ENCODE data around the gene L1CAM. TPM values are rescaled to one million over a fixed set of nuclear protein-coding genes. Genes with fewer than 3 reads are reported as not detected.

The L1CAM gene
- total RNA-seq, 1 experiment from 2014 or later = 313 TPM

DNA sequence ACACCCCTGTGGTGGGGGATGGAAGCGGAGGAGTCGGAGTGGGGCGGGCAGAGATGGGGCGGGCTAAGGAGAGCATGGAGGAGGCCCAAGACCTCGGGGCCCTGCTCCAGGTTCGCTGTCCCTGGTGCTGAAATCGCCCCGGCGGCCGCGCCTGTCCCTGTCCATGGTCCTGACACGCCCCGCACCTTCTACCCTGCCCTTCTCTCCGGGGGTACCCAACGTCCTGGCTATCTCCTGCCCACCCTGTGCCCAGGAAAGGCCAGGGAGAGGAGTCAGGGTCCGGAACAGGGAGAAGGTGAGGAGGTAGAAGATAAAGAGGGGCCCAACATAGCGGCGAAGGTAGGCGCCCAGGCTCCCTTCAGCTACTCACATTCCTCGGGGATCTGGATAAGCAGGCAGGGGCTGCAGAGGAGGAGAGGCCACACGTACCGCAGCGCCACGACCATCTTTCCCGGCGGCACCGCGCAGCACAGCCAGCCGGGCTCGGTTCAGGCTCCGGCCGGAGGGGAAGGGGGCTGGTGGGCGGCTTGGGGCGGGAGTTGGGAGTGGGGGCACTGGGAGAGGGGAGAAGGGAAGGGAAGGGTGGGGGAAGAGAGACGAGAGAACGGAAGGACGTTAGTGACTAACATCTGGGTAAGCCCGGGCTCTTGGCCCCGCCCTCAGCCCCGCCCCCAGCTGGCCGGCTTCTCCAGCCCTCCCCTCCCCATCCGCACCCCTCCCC lies 10.4 kb downstream of the L1CAM start:
- DNase-seq (ENCODE audit: low read depth) = no peak

DNA sequence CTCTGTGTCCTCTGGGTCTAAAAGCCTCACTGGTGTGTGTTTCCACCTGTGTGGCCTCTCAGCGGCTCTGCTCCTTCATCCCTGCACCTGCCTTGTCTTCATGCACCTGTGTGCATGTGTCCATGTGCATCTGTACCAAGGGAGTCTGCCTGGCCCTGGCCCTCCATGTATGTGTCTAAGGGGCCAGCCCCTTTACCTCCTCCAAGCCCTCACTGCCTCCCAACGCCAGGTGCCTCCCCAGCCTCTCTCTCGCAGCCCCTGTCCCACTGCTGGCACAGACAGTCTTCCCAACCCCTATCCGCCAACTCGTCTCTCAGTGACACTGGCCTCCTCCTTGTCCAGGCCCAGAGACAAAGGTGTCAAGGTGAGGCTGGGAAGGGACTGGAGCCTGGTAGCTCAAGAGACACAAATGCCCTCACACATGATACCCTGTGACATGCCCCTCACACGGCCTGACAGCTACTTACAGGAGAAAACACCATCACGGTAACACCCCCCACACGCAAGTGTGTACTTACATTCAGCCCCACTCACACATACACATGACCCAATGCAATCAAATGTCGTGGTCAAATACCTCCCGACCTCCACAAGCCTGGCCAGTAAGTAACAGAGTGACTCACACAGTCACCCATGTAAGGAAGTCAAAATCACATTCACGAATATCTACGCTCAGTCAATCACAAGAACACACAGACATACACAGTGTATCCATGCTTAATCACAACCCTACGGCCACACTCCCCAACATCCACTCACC lies 11.4 kb downstream of the L1CAM start:
- DNase-seq (ENCODE audit: low read depth) = no peak

DNA sequence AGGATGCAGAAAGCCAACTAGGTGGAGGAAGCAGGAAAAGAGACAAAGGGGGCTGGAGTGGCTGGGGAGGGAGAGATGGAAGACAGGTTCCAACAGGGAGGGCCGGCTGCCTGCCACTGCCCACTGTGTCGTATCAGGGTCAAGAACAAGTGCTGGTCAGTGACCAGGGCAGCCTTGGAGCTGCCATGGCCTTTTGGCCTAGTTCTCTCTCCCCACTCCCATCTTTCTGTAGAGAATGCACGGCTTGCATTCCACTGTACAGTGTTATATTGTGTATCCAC lies 11.9 kb downstream of the L1CAM start:
- DNase-seq (ENCODE audit: low read depth) = no peak

DNA sequence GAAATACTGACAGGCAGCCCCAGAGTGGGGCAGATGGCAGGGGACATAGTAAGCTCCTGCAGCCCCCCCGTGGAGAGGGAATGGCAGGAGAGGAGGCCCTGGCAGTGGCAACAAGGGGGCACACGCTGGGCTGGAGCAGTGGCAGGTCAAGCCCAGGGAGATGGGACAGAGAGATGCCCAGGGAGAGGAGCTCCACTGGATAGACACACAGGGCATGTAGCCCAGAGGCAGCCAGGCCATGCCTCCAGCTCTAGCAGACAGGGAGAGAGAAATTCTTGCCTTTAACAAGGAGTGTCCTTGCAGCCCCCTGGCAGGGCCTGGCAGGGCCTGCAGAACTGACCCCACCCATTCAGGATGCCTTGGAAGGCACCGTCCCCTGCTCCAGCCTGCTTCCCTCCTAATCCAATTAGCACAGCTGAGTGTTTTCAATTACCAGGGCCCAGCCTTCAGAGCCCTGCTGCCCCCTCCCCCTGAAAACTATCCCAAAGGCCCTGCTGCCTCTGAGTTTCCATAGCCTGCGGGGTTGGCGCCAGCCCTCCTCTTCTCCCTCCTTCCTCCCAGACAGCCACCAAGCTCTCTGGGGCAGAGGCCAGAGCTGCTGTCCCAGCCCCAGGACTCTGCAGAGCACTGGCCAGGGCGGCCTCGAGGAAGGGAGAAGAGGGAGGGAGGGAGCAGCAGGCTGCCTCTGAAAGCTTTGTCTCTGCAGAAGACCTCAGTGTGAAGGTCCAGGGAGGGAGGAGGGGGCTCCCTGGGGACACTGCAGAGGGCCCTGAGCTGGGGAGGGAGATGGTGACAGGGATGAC lies 12.5 kb downstream of the L1CAM start:
- no peak for DNase-seq (ENCODE audit: low read depth)

DNA sequence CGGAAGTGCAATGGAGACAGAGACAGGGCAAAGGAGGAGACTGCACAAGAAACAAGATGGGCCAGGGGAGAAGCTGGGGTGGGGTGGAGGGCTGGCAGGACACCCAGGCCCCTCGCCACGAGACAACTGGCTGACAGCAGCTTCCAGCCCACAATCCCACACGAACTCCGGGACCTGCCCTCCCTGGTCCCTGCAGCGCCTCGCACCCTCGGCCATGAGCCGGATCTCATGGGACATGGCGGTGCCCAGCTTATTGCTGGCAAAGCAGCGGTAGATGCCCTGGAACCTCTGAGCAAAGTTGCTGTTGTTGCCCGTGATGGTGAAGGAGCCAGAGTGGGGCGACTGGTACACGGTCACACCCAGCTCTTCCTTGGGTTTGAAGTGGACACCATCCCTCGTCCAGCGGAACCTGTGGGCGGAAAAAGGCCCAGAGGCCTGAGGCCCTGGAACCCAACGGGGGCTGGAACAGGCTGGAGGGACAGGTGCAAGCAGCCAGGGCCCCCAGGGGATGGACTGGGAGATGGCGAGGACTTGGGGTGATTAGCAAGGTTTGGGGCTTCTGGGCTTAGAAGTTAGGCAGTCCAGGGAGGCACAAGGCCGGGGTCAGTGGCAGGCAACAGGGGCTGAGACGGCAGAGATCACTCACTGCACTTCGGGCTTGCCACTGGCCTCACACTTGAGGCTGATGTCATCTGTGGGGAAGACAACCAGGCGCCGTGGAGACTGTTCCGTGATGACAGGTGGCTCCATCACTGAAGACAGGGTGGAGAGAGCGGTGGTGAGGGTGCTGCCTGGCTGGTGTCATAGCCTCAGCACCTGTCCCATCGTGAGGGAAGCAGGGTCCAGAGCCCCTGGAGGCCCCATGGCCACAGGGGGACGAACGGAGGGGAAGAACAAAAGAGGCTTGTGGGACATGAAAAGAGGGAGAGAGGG lies 13.8 kb downstream of the L1CAM start:
- DNase-seq (ENCODE audit: low read depth) = no peak

DNA sequence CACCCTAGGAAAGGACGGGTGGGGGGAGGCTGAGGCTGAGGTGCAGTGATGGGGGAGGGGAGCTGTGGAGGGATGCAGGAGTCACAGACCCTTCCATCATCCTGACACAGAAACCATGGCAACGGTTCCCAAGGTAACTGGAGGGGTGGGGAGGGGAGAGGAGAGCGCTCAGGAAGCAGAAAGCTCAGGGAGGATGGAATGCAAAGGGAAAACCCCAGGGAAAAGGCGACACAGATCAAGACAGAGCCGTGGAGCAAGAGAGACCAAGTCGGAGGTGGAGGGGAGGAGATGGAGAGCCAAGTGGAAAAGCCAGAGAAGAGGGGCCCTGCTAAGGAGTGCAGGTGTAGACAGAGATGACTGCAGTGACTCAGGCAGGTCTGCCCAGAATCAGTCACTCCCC lies 14.5 kb downstream of the L1CAM start:
- DNase-seq (ENCODE audit: low read depth) = no peak

DNA sequence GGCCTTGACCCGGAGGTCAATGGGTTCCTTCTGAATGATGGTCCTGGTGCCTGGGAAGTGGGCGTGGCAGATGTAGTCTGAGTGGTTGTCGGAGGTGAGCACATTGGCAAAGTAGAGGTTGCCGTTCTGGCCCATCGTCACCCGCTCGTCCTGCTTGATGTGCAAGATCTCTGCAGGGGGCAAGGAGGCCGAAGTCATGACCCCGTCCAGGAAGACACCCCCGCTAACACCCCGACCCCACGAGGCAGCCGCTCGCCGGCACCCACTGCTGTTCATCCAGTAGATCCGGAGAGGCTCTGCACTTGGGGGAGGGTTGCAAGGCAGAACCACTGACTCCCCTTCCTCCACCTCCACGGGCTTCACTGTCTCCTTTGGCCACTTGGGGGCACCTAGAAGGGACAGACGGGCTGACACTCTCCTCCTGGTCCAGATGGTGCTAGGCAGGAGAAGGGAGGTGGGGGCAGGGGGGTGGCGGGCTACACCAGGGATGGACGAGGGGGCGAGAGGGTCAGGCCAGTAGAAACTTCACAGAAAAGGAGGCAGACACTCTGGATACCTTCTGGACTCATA lies 15.1 kb downstream of the L1CAM start:
- DNase-seq (ENCODE audit: low read depth) = no peak

DNA sequence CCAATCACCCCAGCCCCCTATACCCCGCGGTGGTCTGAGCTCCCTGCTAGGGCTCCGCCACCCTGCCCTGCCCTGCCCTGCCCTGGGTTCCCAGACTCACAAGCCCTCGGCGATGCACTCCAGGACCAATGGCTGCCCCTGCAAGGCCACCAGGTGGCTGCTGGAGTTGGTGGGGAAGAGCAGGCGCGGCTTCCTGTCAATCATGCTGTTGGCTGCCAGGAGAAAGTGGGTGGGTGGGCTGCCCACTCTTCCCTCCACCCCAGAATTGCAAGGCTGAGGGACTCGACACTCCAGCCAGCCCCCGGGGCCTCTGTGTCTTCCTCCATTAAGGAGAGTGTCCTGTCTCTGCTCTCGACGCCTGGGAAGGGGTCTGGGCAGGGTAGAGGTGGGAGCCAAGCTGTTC lies 15.7 kb downstream of the L1CAM start:
- DNase-seq (ENCODE audit: low read depth) = no peak

DNA sequence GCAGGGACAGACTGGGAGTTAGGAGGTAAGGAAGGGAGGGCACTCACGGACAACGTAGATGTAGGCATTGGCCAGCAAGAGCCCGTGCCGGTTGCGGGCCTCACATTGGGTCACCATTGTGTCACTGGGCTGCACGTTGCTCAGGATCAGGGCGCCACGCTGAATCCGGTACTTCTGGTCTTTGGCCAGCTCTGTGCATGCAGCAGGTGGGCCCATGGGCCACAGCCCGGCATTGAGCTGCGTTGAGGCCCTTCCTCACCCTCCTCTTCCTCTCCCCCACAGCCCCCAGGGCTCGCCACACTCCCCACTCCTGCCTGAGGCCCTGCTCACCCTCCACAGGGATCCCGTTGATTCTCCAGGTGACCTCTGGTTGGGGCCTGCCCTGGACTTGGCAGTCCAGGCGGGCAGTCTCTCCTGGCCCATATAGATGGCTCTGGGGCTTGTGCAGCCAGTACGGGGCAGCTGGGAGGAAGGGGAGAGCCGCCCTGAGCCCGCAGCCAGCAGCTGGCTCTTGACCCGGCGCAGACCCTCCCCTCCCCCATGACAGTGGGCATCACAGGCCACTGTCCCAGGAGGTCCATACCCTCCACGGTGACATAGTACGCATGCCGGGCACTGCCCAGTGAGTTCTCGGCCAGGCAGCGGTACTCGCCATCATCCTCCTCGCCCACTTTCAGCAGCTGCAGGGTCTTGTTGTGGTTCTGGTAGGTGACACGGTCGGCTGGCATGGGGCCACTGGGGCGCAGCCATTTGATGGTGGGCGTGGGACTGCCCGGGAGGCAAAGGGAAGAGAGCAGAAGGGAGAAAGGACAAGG lies 16.3 kb downstream of the L1CAM start:
- no peak for DNase-seq (ENCODE audit: low read depth)

DNA sequence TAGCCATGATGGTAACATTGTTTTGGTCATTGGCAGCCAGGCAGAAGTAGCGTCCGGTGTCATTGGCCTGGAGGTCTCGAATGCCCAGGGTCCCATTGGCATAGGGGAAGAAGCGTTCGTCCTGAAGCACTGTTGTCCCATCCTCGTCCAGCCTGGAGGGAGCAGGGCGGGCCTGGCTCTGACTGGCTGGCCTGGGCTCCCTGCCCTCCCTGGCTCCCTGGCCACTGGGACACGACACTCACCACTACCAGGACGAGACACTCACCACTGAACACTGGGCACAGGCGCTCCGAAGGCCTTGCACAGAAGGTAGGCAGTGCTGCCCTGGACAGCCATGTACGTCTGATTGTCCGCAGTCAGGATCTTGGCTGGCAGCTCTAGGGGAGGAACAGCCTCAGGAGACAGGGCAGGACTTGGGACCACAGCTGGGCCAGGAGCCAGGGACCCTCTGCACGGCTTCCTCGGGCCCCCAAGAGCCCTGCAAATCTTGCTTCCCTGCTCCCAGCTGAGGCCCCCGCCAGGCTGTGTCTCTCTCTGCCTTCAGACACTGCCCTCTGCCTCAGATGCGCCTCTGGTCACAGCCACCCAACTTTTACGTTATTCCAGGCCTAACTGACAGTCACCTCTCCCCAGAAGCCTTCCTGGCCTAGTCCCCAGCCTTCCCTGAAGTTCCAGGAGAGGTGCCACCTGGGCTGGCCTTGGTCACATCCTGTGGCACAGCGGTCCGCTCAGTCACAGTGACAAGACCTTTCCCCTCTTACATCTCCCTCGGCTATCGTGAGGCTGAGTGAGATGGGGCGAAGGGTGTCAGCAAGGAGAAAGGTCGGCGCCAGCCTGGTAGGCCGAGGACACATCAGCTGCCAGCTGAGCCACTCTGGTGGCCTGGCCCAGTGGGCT lies 17.1 kb downstream of the L1CAM start:
- no peak for DNase-seq (ENCODE audit: low read depth)

DNA sequence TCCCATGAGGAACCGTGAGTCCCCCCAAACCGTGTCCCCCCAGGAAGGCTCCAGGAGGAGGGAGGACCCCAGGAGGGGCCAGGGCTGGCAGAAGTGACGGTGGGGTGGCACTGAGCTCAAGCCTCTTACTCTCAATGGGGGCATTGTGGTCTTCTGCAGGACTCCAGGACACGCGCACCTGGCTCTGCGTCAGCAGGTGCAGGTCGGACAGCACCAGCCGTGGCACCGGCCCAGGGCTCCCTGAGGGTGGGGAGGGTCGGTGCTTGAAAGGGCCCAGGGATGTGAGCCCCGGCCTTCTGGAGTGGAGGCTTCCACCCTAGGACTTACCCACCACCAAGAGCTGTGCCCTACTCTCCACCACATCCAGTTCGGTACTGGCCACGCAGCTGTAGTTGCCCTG lies 18.3 kb downstream of the L1CAM start:
- DNase-seq (ENCODE audit: low read depth) = no peak

DNA sequence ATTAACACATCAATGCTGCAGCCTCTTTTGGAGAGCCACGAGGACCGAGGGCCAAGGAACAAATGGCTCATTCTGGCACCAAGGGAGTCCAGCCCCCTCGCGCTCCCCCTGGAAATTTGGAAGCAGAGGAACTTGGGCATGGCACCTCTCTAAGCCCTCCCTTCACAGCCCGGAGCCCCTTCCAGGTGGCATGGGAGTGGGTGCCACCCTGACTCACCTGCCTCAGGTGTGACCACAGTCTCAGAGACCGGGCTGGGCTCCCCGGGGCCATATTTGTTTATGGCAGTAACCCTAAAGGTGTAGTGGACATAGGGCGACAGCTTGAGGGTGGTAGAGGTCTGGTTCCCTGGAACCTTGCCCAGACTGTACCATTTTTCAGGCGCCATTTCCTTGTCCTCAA lies 18.8 kb downstream of the L1CAM start:
- DNase-seq (ENCODE audit: low read depth) = no peak

DNA sequence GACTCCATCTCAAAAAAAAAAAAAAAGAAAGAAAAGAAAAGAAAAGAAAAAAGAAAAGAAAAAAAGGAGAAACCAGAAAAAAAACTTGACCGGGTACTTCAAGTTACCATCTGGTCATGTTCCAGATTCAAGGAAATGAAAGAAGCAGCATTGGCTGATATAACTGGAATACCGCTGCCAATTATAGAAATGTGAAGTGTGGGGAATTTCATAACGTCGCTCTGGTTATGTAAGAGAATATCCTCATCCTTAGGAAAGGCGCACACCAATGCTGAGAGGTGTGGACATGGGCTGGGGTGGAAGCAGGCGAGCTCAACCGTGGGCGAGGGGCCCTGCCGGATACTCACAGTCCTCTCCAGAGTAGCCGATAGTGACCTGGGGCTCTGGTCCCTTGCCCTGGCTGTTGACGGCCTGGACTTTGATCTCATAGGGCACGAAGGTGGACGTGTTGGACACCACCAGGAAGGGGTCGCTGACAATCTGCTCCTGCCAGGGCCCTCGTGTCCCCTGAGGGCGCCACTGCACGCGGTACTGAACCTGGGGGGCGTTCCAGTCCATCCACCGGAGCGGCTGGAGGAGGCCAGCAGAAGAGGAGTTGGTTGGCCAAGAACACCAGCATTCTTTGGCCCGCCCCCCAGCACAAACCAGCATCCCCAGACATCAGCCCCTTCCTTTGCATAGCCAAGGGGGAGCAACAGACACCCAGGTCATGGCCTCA lies 19.5 kb downstream of the L1CAM start:
- DNase-seq (ENCODE audit: low read depth) = no peak

DNA sequence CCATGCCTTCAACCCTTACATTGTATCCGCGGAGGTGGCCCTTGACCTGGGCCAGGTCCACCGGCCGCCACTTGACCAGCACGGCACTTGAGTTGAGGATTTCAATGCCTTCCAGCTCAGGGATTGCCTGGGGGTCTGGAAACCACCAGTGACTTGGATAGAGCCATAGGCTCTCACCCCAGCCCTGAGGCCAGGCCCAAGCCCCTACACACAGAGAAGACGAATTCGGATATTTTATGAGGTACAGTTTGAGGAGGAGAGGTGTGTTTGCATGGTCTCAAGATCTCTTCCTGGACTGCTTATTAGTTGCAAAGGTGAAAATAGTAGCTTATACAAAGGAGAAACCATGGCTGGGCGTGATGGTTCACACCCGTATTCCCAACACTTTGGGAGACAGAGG lies 20.3 kb downstream of the L1CAM start:
- no peak for DNase-seq (ENCODE audit: low read depth)

DNA sequence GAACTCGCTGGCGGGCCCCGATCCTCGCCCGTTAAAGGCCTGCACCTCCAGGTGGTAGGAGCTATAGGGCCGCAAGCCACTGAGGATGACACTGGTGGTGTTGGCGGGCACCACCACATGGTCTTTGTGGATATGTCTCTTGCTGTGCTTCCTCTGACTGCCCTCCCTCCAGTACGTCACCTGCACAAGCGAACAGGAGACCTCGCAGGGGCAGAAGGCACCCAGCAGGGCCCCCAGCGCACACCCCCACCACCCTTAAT lies 20.7 kb downstream of the L1CAM start:
- DNase-seq (ENCODE audit: low read depth) = no peak

DNA sequence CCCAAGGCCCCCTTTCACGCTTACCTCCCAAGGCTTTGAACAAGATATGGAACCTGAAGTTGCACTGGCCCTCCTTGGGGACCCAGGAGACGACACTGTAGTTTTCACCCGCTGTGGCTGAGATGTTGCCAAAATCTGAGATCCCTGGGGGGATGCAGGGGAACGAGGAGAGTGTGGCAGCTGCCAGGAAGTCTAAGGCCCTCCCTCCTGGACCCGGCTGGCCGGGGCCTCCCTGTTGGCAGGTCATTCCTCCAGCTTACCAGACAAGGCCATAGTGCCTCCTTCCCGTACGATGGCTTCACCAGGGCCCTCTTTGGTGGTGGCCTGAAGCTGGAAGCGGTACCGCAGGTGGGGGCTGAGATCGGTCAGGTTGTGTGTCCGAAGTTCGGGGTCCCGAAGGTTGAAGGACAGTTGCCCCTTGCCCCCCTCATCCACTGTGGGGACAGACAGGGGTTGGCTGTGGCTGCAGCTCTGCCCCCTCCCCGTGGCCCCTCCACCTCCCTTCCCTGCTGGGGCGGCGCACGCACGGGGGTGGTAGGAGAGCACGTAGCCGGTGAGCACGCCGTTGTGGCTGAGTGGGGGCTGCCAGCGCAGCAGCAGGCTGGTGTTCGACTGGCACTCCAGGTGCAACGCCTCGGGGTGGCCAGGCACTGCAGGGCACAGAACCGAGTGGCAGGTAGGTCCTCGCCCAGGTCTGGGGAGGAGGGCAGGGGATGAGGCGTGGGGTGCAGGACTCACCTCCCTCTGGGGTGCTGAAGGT lies 21.2 kb downstream of the L1CAM start:
- no peak for DNase-seq (ENCODE audit: low read depth)

DNA sequence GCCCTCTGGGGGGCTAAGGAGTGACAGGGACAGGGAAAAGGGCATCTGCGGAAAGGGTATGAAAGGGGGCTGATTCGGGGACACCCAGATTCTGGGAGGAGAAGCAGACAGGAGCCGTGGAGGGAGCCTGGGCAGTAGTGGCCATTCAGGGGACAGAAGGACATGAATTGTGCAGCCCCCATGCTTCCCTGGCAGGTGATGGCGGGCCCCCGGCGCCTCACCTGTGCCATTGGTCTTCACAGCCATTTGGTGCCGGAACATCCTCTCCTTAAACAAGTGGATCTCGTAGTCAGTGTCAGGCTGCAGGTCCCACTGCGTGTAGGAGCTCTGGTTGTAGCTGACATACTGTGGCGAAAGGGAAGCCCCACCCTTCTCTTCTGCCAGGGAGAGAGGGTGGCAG lies 21.9 kb downstream of the L1CAM start:
- DNase-seq (ENCODE audit: low read depth) = no peak

DNA sequence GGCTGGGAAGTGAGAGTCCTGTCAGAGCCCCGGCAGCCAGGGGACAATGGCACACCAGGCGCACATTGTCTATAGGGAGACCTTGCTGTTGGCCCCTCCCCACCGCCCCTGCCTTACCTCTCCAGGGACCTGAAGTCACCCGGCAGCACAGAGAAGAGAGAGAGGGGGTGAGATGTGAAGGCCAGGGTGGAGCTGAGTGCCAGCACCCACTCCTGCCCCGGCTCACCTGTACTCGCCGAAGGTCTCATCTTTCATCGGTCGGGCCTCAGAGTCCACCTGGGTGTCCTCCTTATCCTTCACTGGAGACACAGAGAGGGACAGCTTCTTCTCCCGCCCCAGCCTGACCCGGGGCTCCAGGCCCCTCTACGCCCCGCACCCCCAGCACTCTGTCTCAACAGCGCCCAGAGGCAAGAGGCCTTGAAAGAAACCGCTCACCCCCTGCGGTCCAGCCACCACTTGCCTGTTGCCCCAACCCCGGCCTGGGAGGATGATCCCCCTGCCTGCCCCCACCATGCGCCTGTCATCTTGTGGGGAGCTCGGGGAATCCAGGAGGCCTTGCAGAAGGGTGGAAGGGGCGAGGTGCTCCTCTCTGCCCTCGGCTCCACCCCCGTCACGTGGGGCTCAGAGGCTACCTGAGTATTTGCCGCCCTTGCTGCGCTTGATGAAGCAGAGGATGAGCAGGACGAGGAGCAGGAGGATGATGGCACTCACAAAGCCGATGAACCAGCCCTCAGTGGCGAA lies 22.6 kb downstream of the L1CAM start:
- no peak for DNase-seq (ENCODE audit: low read depth)
